HepG2 (cell line): ENCODE data around the gene ZFHX3. TPM values are rescaled to one million over a fixed set of nuclear protein-coding genes. Genes with fewer than 3 reads are reported as not detected.

Experiments
- CBX2 ChIP-seq, 2 experiments: fragments of 200-600 bp in 1 of 2; sonication (generic); formaldehyde crosslinking in 1 of 2; IDR thresholded peaks; 2 replicates each; pipeline versions ENCODE4 v1.7.0 to v1.8.1; 2018 to 2022; ENCODE audit warnings: low read depth in 2 of 2, low read length in 1 of 2, mild to moderate bottlenecking in 1 of 2, missing genetic modification reagents in 1 of 2
- GATAD2A ChIP-seq: IDR thresholded peaks from 2 replicates; pipeline ENCODE4 v1.6.1; 2016
- HNF4A ChIP-seq: sonication (generic); formaldehyde crosslinking; IDR thresholded peaks from 2 replicates; pipeline ENCODE4 v1.4.0; 2020; ENCODE audit warnings: missing genetic modification reagents
- LCORL ChIP-seq, 2 experiments: fragments of 450-650 bp in 1 of 2; sonication (generic) in 1 of 2; formaldehyde crosslinking in 1 of 2; IDR thresholded peaks; 2 replicates each; pipeline versions ENCODE4 v1.5.0 to v1.6.1; 2017 to 2020; ENCODE audit warnings: antibody characterized with exemption in 1 of 2, missing genetic modification reagents in 1 of 2
- MXD4 ChIP-seq: IDR thresholded peaks from 2 replicates; pipeline ENCODE4 v1.6.1; 2016; ENCODE audit warnings: mild to moderate bottlenecking, missing biosample characterization, missing genetic modification reagents
- NFYB ChIP-seq: sonication (generic); formaldehyde crosslinking; IDR thresholded peaks from 2 replicates; pipeline ENCODE4 v1.4.0; 2020; ENCODE audit warnings: missing genetic modification reagents
- PHF21A ChIP-seq: sonication (generic); formaldehyde crosslinking; IDR thresholded peaks from 2 replicates; pipeline ENCODE4 v1.5.0; 2020; ENCODE audit warnings: mild to moderate bottlenecking, missing genetic modification reagents
- SOX6 ChIP-seq, 2 experiments: fragments of 450-650 bp in 1 of 2; sonication (generic) in 1 of 2; formaldehyde crosslinking in 1 of 2; IDR thresholded peaks; 2 replicates each; pipeline versions ENCODE4 v1.4.0 to v1.6.1; 2017 to 2020; ENCODE audit warnings: antibody characterized with exemption in 1 of 2, mild to moderate bottlenecking in 1 of 2, missing genetic modification reagents in 1 of 2
- TBL1XR1 ChIP-seq: fragments of 150-350 bp; IDR thresholded peaks from 2 replicates; pipeline ENCODE4 v1.6.1; 2014; ENCODE audit warnings: borderline replicate concordance, low read length; ENCODE audit not compliant: partially characterized antibody
- ZEB1 ChIP-seq: IDR thresholded peaks from 2 replicates; pipeline ENCODE4 v1.6.1; 2012; ENCODE audit warnings: mild to moderate bottlenecking, low read depth, inconsistent platforms; ENCODE audit not compliant: insufficient replicate concordance
- ZFP36L2 ChIP-seq: sonication (generic); formaldehyde crosslinking; IDR thresholded peaks from 2 replicates; pipeline ENCODE4 v1.4.0; 2020; ENCODE audit warnings: missing genetic modification reagents
- ZNF256 ChIP-seq: sonication (generic); formaldehyde crosslinking; conservative IDR thresholded peaks from 2 replicates; pipeline ENCODE4 v1.4.0; 2020; ENCODE audit warnings: missing genetic modification reagents
- ZSCAN29 ChIP-seq: sonication (generic); formaldehyde crosslinking; conservative IDR thresholded peaks from 2 replicates; pipeline ENCODE4 v1.4.0; 2020; ENCODE audit warnings: mild to moderate bottlenecking, missing genetic modification reagents
- polyA plus RNA-seq, 8 experiments: library from polyadenylated mRNA; depleted of rRNA in 3 of 8; stranded (reverse) in 7 of 8; unstranded in 1 of 8; fragments of >200 nt; fragmentation: Illumina TruSeq in 4 of 8; extraction: Trizol in 4 of 8; gene quantifications; 2 replicates each; pipeline versions ENCODE4 v1.2.1 to v1.2.3, GENCODE V29; 2011 to 2016; ENCODE audit warnings: low read depth in 4 of 8, missing spikeins in 1 of 8, mixed read lengths in 1 of 8; ENCODE audit not compliant: insufficient read depth in 1 of 8
- total RNA-seq, 5 experiments: library from RNA; depleted of rRNA; stranded (reverse); fragments of >200 nt; fragmentation: Illumina TruSeq; extraction: Trizol; gene quantifications; 2 replicates each; pipeline ENCODE4 v1.2.3, GENCODE V29; 2016; ENCODE audit warnings: low read depth in 1 of 5
- TF ChIP-seq, protein P1 (sequence below): sonication (generic); formaldehyde crosslinking; IDR thresholded peaks from 2 replicates; pipeline ENCODE4 v1.9.0; 2022; ENCODE audit warnings: low read depth, missing genetic modification reagents
- TF ChIP-seq, protein P2 (sequence below): sonication (generic); formaldehyde crosslinking; IDR thresholded peaks from 2 replicates; pipeline ENCODE4 v1.4.0; 2020; ENCODE audit warnings: mild to moderate bottlenecking, missing genetic modification reagents, borderline replicate concordance
- TF ChIP-seq, protein P3 (sequence below): sonication (generic); formaldehyde crosslinking; IDR thresholded peaks from 2 replicates; pipeline ENCODE4 v1.5.0; 2020; ENCODE audit warnings: mild to moderate bottlenecking, missing genetic modification reagents, moderate library complexity
- TF ChIP-seq, protein P4 (sequence below): sonication (generic); formaldehyde crosslinking; IDR thresholded peaks from 2 replicates; pipeline ENCODE4 v1.5.0; 2020; ENCODE audit warnings: missing genetic modification reagents

Gene ZFHX3
- total and polyA plus RNA-seq, 2 of the 13 experiments (the other 11 are each of a cell fraction or from before 2014, with no cell fraction given) = 5.0 to 6.0 TPM

DNA sequence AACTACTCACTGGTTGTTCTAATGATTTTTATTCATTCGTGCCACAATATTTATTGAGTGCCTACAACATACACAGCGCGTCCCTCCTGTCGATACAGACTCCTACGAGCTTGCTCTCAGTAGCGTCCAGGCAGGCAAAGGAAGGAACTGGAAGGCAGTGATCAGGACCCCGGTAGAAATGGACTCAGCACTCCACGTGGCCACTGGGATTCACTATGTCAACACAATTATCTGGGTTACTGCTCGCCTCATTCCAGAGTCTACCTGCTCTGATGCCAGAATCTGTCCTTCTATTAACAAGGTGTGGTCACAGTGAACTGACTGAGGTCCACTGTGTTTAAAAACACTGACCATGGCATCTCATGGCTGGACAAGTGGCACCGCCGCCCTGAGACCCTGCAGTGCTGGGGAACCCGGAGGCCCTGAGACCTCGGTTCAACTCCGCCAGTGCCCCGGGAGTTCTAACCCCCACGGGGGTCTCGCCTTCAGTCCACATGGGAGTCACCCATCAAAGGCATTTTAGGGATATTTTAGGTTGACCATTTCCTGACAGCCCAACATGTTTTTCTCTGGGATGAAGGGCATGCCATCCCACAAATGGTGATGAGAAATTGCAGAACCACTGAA is 71.4 kb downstream of the ZFHX3 start (continued):
- TF ChIP-seq LCORL (IDR thresholded peaks at IDR 0.05) (no peak), LCORL (CRISPR knock-in tag; IDR thresholded peaks at IDR 0.05) (peak; percentile 64), SOX6 (IDR thresholded peaks at IDR 0.05) (no peak), SOX6 (CRISPR knock-in tag; IDR thresholded peaks at IDR 0.05) (0 out of 2 replicates have a peak, but pooled peaks have one; percentile 8), PHF21A (CRISPR knock-in tag) (peak; percentile 72), NFYB (no peak), TBL1XR1 (no peak), ZFP36L2 (CRISPR knock-in tag) (no peak), ZEB1 (peak; percentile 81), MXD4 (peak; percentile 83), ZSCAN29 (CRISPR knock-in tag) (0 out of 2 replicates have a peak, but pooled peaks have one; percentile 43), HNF4A (peak; percentile 69), ZNF256 (CRISPR knock-in tag) (0 out of 2 replicates have a peak, but pooled peaks have one; percentile 18), GATAD2A (peak; percentile 30; the same call in 1 of the 2 replicates), CBX2 (IDR thresholded peaks at IDR 0.05; ENCODE audit: low read depth, low read length) (no peak), CBX2 (CRISPR knock-in tag; IDR thresholded peaks at IDR 0.05; ENCODE audit: low read depth) (no peak)
- TF ChIP-seq, protein P1, sequence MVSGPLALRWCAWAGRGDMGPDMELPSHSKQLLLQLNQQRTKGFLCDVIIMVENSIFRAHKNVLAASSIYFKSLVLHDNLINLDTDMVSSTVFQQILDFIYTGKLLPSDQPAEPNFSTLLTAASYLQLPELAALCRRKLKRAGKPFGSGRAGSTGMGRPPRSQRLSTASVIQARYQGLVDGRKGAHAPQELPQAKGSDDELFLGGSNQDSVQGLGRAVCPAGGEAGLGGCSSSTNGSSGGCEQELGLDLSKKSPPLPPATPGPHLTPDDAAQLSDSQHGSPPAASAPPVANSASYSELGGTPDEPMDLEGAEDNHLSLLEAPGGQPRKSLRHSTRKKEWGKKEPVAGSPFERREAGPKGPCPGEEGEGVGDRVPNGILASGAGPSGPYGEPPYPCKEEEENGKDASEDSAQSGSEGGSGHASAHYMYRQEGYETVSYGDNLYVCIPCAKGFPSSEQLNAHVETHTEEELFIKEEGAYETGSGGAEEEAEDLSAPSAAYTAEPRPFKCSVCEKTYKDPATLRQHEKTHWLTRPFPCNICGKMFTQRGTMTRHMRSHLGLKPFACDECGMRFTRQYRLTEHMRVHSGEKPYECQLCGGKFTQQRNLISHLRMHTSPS (CRISPR knock-in tag) = no peak
- TF ChIP-seq, protein P2, sequence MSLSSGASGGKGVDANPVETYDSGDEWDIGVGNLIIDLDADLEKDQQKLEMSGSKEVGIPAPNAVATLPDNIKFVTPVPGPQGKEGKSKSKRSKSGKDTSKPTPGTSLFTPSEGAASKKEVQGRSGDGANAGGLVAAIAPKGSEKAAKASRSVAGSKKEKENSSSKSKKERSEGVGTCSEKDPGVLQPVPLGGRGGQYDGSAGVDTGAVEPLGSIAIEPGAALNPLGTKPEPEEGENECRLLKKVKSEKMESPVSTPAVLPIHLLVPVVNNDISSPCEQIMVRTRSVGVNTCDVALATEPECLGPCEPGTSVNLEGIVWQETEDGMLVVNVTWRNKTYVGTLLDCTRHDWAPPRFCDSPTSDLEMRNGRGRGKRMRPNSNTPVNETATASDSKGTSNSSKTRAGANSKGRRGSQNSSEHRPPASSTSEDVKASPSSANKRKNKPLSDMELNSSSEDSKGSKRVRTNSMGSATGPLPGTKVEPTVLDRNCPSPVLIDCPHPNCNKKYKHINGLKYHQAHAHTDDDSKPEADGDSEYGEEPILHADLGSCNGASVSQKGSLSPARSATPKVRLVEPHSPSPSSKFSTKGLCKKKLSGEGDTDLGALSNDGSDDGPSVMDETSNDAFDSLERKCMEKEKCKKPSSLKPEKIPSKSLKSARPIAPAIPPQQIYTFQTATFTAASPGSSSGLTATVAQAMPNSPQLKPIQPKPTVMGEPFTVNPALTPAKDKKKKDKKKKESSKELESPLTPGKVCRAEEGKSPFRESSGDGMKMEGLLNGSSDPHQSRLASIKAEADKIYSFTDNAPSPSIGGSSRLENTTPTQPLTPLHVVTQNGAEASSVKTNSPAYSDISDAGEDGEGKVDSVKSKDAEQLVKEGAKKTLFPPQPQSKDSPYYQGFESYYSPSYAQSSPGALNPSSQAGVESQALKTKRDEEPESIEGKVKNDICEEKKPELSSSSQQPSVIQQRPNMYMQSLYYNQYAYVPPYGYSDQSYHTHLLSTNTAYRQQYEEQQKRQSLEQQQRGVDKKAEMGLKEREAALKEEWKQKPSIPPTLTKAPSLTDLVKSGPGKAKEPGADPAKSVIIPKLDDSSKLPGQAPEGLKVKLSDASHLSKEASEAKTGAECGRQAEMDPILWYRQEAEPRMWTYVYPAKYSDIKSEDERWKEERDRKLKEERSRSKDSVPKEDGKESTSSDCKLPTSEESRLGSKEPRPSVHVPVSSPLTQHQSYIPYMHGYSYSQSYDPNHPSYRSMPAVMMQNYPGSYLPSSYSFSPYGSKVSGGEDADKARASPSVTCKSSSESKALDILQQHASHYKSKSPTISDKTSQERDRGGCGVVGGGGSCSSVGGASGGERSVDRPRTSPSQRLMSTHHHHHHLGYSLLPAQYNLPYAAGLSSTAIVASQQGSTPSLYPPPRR = 0 out of 2 replicates have a peak, but pooled peaks have one; percentile 31
- TF ChIP-seq, protein P3, sequence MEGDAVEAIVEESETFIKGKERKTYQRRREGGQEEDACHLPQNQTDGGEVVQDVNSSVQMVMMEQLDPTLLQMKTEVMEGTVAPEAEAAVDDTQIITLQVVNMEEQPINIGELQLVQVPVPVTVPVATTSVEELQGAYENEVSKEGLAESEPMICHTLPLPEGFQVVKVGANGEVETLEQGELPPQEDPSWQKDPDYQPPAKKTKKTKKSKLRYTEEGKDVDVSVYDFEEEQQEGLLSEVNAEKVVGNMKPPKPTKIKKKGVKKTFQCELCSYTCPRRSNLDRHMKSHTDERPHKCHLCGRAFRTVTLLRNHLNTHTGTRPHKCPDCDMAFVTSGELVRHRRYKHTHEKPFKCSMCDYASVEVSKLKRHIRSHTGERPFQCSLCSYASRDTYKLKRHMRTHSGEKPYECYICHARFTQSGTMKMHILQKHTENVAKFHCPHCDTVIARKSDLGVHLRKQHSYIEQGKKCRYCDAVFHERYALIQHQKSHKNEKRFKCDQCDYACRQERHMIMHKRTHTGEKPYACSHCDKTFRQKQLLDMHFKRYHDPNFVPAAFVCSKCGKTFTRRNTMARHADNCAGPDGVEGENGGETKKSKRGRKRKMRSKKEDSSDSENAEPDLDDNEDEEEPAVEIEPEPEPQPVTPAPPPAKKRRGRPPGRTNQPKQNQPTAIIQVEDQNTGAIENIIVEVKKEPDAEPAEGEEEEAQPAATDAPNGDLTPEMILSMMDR (CRISPR knock-in tag) = 0 out of 2 replicates have a peak, but pooled peaks have one; percentile 13
- TF ChIP-seq, protein P4, sequence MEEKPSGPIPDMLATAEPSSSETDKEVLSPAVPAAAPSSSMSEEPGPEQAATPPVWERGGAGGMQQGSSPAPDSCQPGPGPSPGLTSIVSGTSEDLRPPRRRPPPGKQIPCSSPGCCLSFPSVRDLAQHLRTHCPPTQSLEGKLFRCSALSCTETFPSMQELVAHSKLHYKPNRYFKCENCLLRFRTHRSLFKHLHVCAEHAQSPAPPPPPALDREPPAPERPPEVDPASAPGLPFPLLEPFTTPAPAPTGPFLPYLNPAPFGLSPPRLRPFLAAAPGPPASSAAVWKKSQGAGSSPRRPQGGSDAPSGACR (CRISPR knock-in tag) = peak; percentile 62; the same call in 1 of the 2 replicates
